ENCODE results near the gene ROBO1. TPM values are rescaled to one million over a fixed set of nuclear protein-coding genes. Genes with fewer than 3 reads are reported as not detected.

The ROBO1 gene
- total RNA-seq, 1 donor from 2014 or later = 20.8 TPM

DNA sequence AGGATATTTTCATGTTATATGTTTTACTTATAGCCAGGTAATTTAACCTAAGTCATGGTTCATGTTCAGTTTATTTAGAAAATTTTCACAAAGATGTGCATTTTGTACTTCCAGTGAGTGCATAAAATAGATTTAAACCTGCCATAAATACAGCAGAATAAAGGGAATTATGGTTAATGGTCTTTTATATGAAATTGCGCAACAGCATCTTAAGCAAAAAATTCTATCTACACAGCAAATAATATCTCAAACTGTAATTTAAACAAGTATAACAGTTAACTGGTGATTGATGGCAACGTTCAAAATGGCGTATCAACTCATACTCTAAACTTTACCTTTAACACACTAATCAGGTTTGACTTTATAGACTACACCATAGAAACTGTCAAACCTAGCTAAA, 97.6 kb downstream of the ROBO1 start:
- TF ChIP-seq, protein P1, sequence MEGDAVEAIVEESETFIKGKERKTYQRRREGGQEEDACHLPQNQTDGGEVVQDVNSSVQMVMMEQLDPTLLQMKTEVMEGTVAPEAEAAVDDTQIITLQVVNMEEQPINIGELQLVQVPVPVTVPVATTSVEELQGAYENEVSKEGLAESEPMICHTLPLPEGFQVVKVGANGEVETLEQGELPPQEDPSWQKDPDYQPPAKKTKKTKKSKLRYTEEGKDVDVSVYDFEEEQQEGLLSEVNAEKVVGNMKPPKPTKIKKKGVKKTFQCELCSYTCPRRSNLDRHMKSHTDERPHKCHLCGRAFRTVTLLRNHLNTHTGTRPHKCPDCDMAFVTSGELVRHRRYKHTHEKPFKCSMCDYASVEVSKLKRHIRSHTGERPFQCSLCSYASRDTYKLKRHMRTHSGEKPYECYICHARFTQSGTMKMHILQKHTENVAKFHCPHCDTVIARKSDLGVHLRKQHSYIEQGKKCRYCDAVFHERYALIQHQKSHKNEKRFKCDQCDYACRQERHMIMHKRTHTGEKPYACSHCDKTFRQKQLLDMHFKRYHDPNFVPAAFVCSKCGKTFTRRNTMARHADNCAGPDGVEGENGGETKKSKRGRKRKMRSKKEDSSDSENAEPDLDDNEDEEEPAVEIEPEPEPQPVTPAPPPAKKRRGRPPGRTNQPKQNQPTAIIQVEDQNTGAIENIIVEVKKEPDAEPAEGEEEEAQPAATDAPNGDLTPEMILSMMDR (IDR thresholded peaks at IDR 0.05; ENCODE audit: insufficient read depth, low read length, severe bottlenecking) = no peak
- DNase-seq (ENCODE audit: low read depth) (no peak), FAIRE-seq (no peak)
- no peak overlapping the region for H3K4me3 ChIP-seq (ENCODE audit: low read depth, low read length)
- H3K36me3 ChIP-seq (ENCODE audit: control insufficient read depth, insufficient read depth, low read length) = no peaks in the 10 kb centered on the region
- H3K27me3 ChIP-seq (ENCODE audit: control insufficient read depth, insufficient read depth, low read length) = no peaks in the 10 kb centered on the region

DNA sequence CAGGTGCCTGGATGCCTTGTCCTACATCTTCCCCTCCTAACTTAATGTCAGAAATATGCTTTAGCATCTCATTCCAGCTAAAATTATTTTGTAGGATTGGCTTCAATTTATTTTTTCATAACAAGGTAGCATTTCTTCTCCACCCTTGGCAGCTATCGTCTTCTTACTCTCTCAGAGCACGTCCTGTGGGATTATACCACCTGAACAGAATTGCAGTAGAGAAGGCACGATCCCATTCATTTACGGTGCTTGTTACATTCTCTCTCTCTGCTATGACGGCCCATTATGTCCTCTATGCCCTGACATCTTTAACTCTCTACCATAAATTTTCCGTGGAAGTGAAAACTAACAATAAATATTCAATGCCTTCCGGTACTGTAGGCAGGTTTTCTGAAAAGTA, 103.3 kb downstream of the ROBO1 start:
- DNase-seq (ENCODE audit: low read depth) (no peak), FAIRE-seq (no peak)
- no peaks in the 10 kb centered on the region for H3K27me3 ChIP-seq (ENCODE audit: control insufficient read depth, insufficient read depth, low read length)
- H3K4me3 ChIP-seq (ENCODE audit: low read depth, low read length) = no peak overlapping the region
- no peaks in the 10 kb centered on the region for H3K36me3 ChIP-seq (ENCODE audit: control insufficient read depth, insufficient read depth, low read length)
- TF ChIP-seq, protein P1 (IDR thresholded peaks at IDR 0.05; ENCODE audit: insufficient read depth, low read length, severe bottlenecking) = no peak

DNA sequence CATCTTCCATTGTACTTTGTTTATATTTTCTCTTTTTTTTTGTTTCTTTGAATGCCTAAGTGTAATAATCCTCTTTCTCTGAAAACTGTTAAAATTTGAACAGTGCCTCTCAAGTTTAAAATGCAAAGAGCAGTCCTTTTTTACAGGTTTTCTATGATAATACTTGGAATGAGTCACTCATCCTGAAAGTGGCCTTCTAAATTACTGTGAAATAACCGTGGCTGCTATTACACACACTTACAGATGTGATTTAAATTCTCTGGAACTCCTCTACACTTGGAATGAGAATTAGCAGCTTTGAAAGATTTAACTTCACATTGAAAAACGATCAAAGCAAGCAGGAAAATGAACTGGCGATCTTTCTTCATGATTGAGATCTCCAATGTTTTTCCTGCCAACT, 105.9 kb downstream of the ROBO1 start:
- no peaks in the 10 kb centered on the region for H3K36me3 ChIP-seq (ENCODE audit: control insufficient read depth, insufficient read depth, low read length)
- TF ChIP-seq, protein P1 (IDR thresholded peaks at IDR 0.05; ENCODE audit: insufficient read depth, low read length, severe bottlenecking) = no peak
- no peak for FAIRE-seq
- no peaks in the 10 kb centered on the region for H3K27me3 ChIP-seq (ENCODE audit: control insufficient read depth, insufficient read depth, low read length)
- DNase-seq (ENCODE audit: low read depth) = no peak
- H3K4me3 ChIP-seq (ENCODE audit: low read depth, low read length) = no peak overlapping the region

DNA sequence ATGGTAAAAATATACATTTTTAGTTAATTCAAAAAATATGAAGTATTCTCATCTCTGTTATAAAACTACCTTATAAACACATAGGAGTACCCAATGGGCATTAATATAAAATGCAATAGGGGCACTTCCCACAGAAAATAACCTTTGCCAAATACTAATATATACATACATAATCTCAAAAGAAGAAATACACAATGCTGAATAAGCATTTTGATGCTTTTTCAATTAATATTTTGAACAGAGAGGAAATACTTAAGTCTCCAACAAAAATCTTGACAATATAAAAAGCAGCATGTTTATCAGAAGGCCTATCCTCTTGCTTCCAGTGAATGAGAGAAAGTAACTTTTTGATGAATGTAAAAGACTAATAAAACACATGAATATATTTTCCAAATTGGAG, 110.7 kb downstream of the ROBO1 start:
- Histone ChIP-seq H3K36me3 (ENCODE audit: control insufficient read depth, insufficient read depth, low read length) (no peaks in the 10 kb centered on the region), H3K4me3 (ENCODE audit: low read depth, low read length) (no peak overlapping the region), H3K27me3 (ENCODE audit: control insufficient read depth, insufficient read depth, low read length) (no peaks in the 10 kb centered on the region)
- FAIRE-seq (no peak), DNase-seq (ENCODE audit: low read depth) (no peak)
- TF ChIP-seq, protein P1 (IDR thresholded peaks at IDR 0.05; ENCODE audit: insufficient read depth, low read length, severe bottlenecking) = no peak

DNA sequence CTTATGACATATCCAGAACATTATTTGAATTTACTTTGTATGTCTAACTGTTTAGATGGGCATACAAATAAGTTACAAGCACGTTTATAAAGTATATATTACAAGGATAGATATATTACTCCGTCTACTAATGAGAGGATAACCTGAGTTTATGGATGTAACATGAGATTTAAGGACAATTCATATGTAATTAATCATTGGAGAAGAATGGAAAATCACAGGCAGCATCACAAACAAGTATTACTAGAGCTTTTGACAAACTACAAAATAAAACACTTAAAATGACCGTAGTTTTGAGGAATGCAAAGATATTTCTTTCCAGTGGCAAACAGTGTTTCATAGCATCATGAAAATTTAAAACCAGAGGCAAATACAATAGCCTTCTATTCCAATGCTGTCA, 113.8 kb downstream of the ROBO1 start:
- no peaks in the 10 kb centered on the region for H3K36me3 ChIP-seq (ENCODE audit: control insufficient read depth, insufficient read depth, low read length)
- no peaks in the 10 kb centered on the region for H3K27me3 ChIP-seq (ENCODE audit: control insufficient read depth, insufficient read depth, low read length)
- TF ChIP-seq, protein P1 (IDR thresholded peaks at IDR 0.05; ENCODE audit: insufficient read depth, low read length, severe bottlenecking) = no peak
- DNase-seq (ENCODE audit: low read depth) = no peak
- no peak overlapping the region for H3K4me3 ChIP-seq (ENCODE audit: low read depth, low read length)
- no peak for FAIRE-seq

DNA sequence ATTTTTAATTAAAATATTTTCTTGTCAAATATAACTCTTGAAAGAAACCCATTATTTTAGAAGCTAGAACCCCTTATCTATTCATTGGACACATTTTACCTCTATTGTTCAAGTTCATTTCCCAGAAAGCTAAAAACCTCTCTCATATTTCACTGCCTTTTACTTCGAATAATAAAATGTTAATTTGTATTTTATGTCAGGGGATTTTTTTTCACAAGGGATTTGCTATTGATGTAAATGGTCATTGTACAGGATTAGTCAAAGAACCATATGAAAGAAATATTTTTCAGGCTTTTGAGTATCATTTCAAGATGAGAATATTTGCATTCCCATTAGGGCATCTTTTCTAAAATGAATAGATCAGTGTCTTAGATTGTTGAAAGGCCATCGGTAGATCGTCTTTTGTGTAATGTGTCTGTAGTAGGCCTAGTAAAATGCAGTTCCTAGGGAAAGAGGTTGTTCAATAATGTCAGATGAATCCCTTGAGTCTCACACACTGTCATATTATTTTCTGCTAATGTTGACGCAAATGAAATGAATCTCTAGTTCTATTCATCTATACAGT, 114.5 kb downstream of the ROBO1 start:
- Histone ChIP-seq H3K36me3 (ENCODE audit: control insufficient read depth, insufficient read depth, low read length) (no peaks in the 10 kb centered on the region), H3K4me3 (ENCODE audit: low read depth, low read length) (no peak overlapping the region), H3K27me3 (ENCODE audit: control insufficient read depth, insufficient read depth, low read length) (no peaks in the 10 kb centered on the region)
- DNase-seq (ENCODE audit: low read depth) (no peak), FAIRE-seq (no peak)
- TF ChIP-seq, protein P1 (IDR thresholded peaks at IDR 0.05; ENCODE audit: insufficient read depth, low read length, severe bottlenecking) = no peak

Measured in bronchial epithelial cell (primary cell).